ENCODE measurements around the gene HPCAL4. TPM values are rescaled to one million over a fixed set of nuclear protein-coding genes. Genes with fewer than 3 reads are reported as not detected.

Gene HPCAL4
- total RNA-seq, 4 donors from 2014 or later = 0.13 to 0.33 TPM; not detected in 2

- no peak for TF ChIP-seq EP300 (IDR thresholded peaks at IDR 0.05)
- no peak for TF ChIP-seq CTCF (IDR thresholded peaks at IDR 0.05)
- no peak for TF ChIP-seq POLR2A (IDR thresholded peaks at IDR 0.05; ENCODE audit: low read depth)
- TF ChIP-seq POLR2AphosphoS5 (IDR thresholded peaks at IDR 0.05) = no peak
- no peaks in the 10 kb centered on the region for H3K9me3 ChIP-seq
- peaks cover 0 to 48% (median 0%) of the 10 kb centered on the region in 4 donors for H3K27me3 ChIP-seq
- no peak overlapping the region for H3K27ac ChIP-seq (replicated peaks in 1 of 4)
- no peaks in the 10 kb centered on the region for H3K4me1 ChIP-seq
- no peaks in the 10 kb centered on the region for H3K36me3 ChIP-seq
- intact Hi-C loops (cut with DNase I) = no loop called here
- 79% methylated on average over 12 of the region's 12 CpGs for WGBS
- H3K4me3 ChIP-seq = no peak overlapping the region
- DNase-seq (ENCODE audit: extremely low spot score) = no peak
Measured at GRCh38 chr1:39711104-39711965, 20.1 kb upstream of the HPCAL4 start.

GRCh38 chr1:39707506-39707905 is 16.3 kb upstream of the HPCAL4 start:
- intact Hi-C loops (cut with DNase I) = no loop called here
- Histone ChIP-seq H3K4me1 (no peaks in the 10 kb centered on the region), H3K27me3 (peaks cover 0 to 30% (median 0%) of the 10 kb centered on the region in 4 donors), H3K27ac (replicated peaks in 1 of 4) (no peak overlapping the region), H3K9me3 (no peaks in the 10 kb centered on the region), H3K4me3 (no peak overlapping the region), H3K36me3 (no peaks in the 10 kb centered on the region)
- DNase-seq (ENCODE audit: extremely low spot score) = peak; percentile 24
- WGBS = 77% methylated on average over 4 of the region's 4 CpGs
- no peak for TF ChIP-seq CTCF (IDR thresholded peaks at IDR 0.05)

- Histone ChIP-seq H3K9me3 (no peaks in the 10 kb centered on the region), H3K27me3 (peaks cover 0 to 11% (median 0%) of the 10 kb centered on the region in 4 donors), H3K4me3 (no peak overlapping the region), H3K27ac (replicated peaks in 1 of 4) (no peak overlapping the region), H3K4me1 (peaks cover 0 to 5% (median 2%) of the 10 kb centered on the region in 4 donors), H3K36me3 (no peaks in the 10 kb centered on the region)
- intact Hi-C loops (cut with DNase I) = no loop called here
- WGBS = 93% methylated on average over 1 of the region's 1 CpG
- no peak for DNase-seq (ENCODE audit: extremely low spot score)
- TF ChIP-seq POLR2AphosphoS5 (IDR thresholded peaks at IDR 0.05) (no peak), EP300 (IDR thresholded peaks at IDR 0.05) (no peak), POLR2A (IDR thresholded peaks at IDR 0.05; ENCODE audit: low read depth) (no peak), CTCF (IDR thresholded peaks at IDR 0.05) (no peak)
Measured at GRCh38 chr1:39704757-39705156, 13.5 kb upstream of the HPCAL4 start.

- no peak for DNase-seq (ENCODE audit: extremely low spot score)
- Histone ChIP-seq H3K27ac (replicated peaks in 1 of 4) (no peak overlapping the region), H3K36me3 (no peaks in the 10 kb centered on the region), H3K4me1 (peaks cover 0 to 5% (median 2%) of the 10 kb centered on the region in 4 donors), H3K9me3 (peaks cover 0 to 3% (median 0%) of the 10 kb centered on the region in 4 donors), H3K4me3 (no peak overlapping the region), H3K27me3 (peaks cover 0 to 8% (median 0%) of the 10 kb centered on the region in 4 donors)
- intact Hi-C loops (cut with DNase I) = no loop called here
- WGBS = 23% methylated on average over 5 of the region's 12 CpGs
- TF ChIP-seq EP300 (IDR thresholded peaks at IDR 0.05) (no peak), CTCF (IDR thresholded peaks at IDR 0.05) (no peak), POLR2A (IDR thresholded peaks at IDR 0.05; ENCODE audit: low read depth) (no peak), POLR2AphosphoS5 (IDR thresholded peaks at IDR 0.05) (no peak)
Measured at GRCh38 chr1:39701049-39701439, 9.8 kb upstream of the HPCAL4 start.

Measured in esophagus muscularis mucosa (tissue), 4 donors.